Measurements from ENCODE around the gene TNFRSF8. TPM values are rescaled to one million over a fixed set of nuclear protein-coding genes. Genes with fewer than 3 reads are reported as not detected.
A peak's percentile ranks its signal among the peaks of the same experiment; 100 is the strongest.

Gene TNFRSF8
- total and polyA plus RNA-seq, 4 experiments from 2014 or later = not detected

- no peak for DNase-seq
- H3K4me3 ChIP-seq (ENCODE audit: low read length in 2 of 2) = no peak overlapping the region
- no peak overlapping the region for H3K27ac ChIP-seq (ENCODE audit: low read depth, low read length)
- H3K36me3 Mint-ChIP-seq = peaks cover 0 to 2% of the 10 kb centered on the region in 2 donors
- peak overlapping the region in 1 of 7 donors; percentile 9 for H3K27ac Mint-ChIP-seq
- H3K9me3 Mint-ChIP-seq = peaks cover 0 to 15% (median 3%) of the 10 kb centered on the region in 8 donors
- ChIA-PET CTCF (ENCODE audit: partially characterized antibody) (interaction anchor here (1.1 to 3.2 kb wide), 2 partner anchors 15 to 25 kb away, joined by 4 to 10 read pairs; no protein-coding TSS in a partner anchor), POLR2A (ENCODE audit: partially characterized antibody) (no interaction called here)
- H3K4me3 Mint-ChIP-seq = no peak overlapping the region
- H3K4me1 Mint-ChIP-seq = peaks cover 18 to 23% (median 20%) of the 10 kb centered on the region in 4 donors
- peaks cover 26% of the 10 kb centered on the region for H3K4me1 ChIP-seq (ENCODE audit: insufficient read depth, low read length)
- intact Hi-C loops (cut with micrococcal nuclease) = no loop called here
- no peaks in the 10 kb centered on the region for H3K9me3 ChIP-seq (ENCODE audit: control insufficient read depth in 1 of 2, low read length in 2 of 2)
- H3K27me3 Mint-ChIP-seq = no peaks in the 10 kb centered on the region
- no peaks in the 10 kb centered on the region for H3K36me3 ChIP-seq (ENCODE audit: insufficient read depth, low read length)
- no peaks in the 10 kb centered on the region for H3K27me3 ChIP-seq (ENCODE audit: insufficient read depth, low read length)
Observed at GRCh38 chr1:12094180-12094579, 31.1 kb downstream of the TNFRSF8 start.

GRCh38 chr1:12095452-12096263 lies 32.6 kb downstream of the TNFRSF8 start:
- Histone ChIP-seq H3K27ac (ENCODE audit: low read depth, low read length) (no peak overlapping the region), H3K4me3 (ENCODE audit: low read length in 2 of 2) (no peak overlapping the region), H3K9me3 (ENCODE audit: control insufficient read depth in 1 of 2, low read length in 2 of 2) (no peaks in the 10 kb centered on the region), H3K4me1 (ENCODE audit: insufficient read depth, low read length) (peaks cover 12% of the 10 kb centered on the region), H3K36me3 (ENCODE audit: insufficient read depth, low read length) (no peaks in the 10 kb centered on the region), H3K27me3 (ENCODE audit: insufficient read depth, low read length) (no peaks in the 10 kb centered on the region)
- ChIA-PET POLR2A (ENCODE audit: partially characterized antibody) (no interaction called here), CTCF (ENCODE audit: partially characterized antibody) (interaction anchor here (1.1 to 3.2 kb wide), 2 partner anchors 17 to 24 kb away, joined by 4 to 10 read pairs; no protein-coding TSS in a partner anchor)
- H3K27me3 Mint-ChIP-seq = no peaks in the 10 kb centered on the region
- intact Hi-C loops (cut with micrococcal nuclease) = no loop called here
- H3K4me1 Mint-ChIP-seq = peaks cover 9 to 11% (median 10%) of the 10 kb centered on the region in 4 donors
- no peak for DNase-seq
- no peak overlapping the region for H3K27ac Mint-ChIP-seq
- no peak overlapping the region for H3K4me3 Mint-ChIP-seq
- H3K9me3 Mint-ChIP-seq = peaks cover 0 to 15% (median 3%) of the 10 kb centered on the region in 8 donors
- H3K36me3 Mint-ChIP-seq = peaks cover 0 to 2% of the 10 kb centered on the region in 2 donors

DNA sequence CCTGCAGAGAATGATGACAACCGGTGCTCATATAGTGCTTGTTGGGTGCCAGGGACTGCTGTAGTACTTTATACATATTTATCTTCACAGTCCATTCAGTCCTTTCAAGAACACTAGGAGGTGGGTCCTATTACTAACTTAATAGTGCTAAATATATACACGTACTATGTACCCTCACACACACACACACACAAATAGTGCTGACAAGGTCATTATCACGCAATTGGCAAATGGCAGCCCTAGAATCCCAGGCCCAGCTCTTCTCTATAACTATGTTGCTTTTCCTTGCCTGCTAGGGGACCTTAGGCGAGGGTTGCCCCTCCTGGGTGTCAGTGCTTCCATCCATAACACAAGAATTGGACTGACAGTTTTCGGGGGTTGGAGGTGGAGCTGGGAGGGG lies 33.5 kb downstream of the TNFRSF8 start:
- Histone ChIP-seq H3K4me3 (ENCODE audit: low read length in 2 of 2) (no peak overlapping the region), H3K36me3 (ENCODE audit: insufficient read depth, low read length) (no peaks in the 10 kb centered on the region), H3K27ac (ENCODE audit: low read depth, low read length) (no peak overlapping the region), H3K9me3 (ENCODE audit: control insufficient read depth in 1 of 2, low read length in 2 of 2) (no peaks in the 10 kb centered on the region), H3K27me3 (ENCODE audit: insufficient read depth, low read length) (no peaks in the 10 kb centered on the region), H3K4me1 (ENCODE audit: insufficient read depth, low read length) (peaks cover 2% of the 10 kb centered on the region)
- Mint-ChIP-seq H3K9me3 (peaks cover 0 to 15% (median 3%) of the 10 kb centered on the region in 8 donors), H3K27me3 (no peaks in the 10 kb centered on the region), H3K36me3 (peaks cover 0 to 2% of the 10 kb centered on the region in 2 donors), H3K4me1 (peaks cover under 1 to 2% (median under 1%) of the 10 kb centered on the region in 4 donors), H3K4me3 (no peak overlapping the region), H3K27ac (no peak overlapping the region)
- POLR2A ChIA-PET (ENCODE audit: partially characterized antibody) = no interaction called here
- intact Hi-C loops (cut with micrococcal nuclease) = no loop called here
- CTCF ChIA-PET (ENCODE audit: partially characterized antibody) = no interaction called here
- no peak for DNase-seq

DNA sequence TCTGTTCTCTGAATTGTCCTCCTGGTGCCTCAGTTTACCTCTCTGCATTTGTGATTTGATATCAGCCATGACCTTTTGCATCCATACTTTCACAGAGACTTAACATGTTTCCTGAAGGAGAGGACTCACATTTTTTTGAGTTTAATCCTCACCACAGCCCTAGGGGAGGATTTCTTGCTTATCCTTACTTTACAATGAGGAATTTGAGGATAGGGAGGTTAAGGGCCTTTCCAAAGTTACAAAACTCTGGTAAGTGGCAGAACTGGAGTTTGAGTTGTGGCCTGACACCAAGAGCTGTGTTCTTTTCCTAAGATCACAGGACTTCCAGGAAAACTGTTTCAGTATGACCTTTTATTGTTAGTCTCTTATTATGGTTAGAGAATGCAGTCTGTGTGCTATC lies 34.2 kb downstream of the TNFRSF8 start:
- Mint-ChIP-seq H3K27ac (no peak overlapping the region), H3K9me3 (peaks cover 0 to 15% (median 3%) of the 10 kb centered on the region in 8 donors), H3K4me3 (no peak overlapping the region), H3K36me3 (peaks cover 0 to 2% of the 10 kb centered on the region in 2 donors), H3K27me3 (no peaks in the 10 kb centered on the region), H3K4me1 (peaks cover 0 to 5% (median 0%) of the 10 kb centered on the region in 4 donors)
- POLR2A ChIA-PET (ENCODE audit: partially characterized antibody) = no interaction called here
- no peak overlapping the region for H3K4me3 ChIP-seq (ENCODE audit: low read length in 2 of 2)
- H3K27ac ChIP-seq (ENCODE audit: low read depth, low read length) = no peak overlapping the region
- CTCF ChIA-PET (ENCODE audit: partially characterized antibody) = interaction anchor here (0.8 kb wide), 1 partner anchor 9 kb away, joined by 3 read pairs; no protein-coding TSS in a partner anchor
- H3K27me3 ChIP-seq (ENCODE audit: insufficient read depth, low read length) = no peaks in the 10 kb centered on the region
- no peak for DNase-seq
- no peaks in the 10 kb centered on the region for H3K36me3 ChIP-seq (ENCODE audit: insufficient read depth, low read length)
- intact Hi-C loops (cut with micrococcal nuclease) = no loop called here
- no peaks in the 10 kb centered on the region for H3K9me3 ChIP-seq (ENCODE audit: control insufficient read depth in 1 of 2, low read length in 2 of 2)
- no peaks in the 10 kb centered on the region for H3K4me1 ChIP-seq (ENCODE audit: insufficient read depth, low read length)

DNA sequence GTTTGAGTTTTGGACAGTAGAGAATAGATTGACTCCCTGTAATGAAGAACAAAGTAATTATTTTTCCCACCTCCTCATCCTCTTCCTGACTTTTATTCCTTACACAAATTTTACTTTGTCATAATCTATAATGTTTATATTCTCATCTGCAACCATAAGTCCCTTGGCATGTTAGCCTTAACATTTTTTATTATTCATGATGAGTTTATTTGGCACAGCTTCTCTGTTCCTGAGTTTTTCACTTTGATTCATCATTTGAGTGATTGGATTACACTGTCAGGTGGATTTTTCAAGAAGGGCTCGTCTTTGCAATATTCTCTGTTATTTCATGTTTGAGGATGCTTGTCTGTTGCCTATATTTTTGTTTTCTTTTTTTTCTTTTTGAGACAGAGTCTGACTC lies 35.7 kb downstream of the TNFRSF8 start:
- CTCF ChIA-PET (ENCODE audit: partially characterized antibody) = no interaction called here
- peaks cover 2 to 11% (median 4%) of the 10 kb centered on the region in 4 donors for H3K4me1 Mint-ChIP-seq

GRCh38 chr1:12099610-12100009 lies 36.5 kb downstream of the TNFRSF8 start:
- peaks cover 0 to 2% of the 10 kb centered on the region in 2 donors for H3K36me3 Mint-ChIP-seq
- H3K27me3 Mint-ChIP-seq = no peaks in the 10 kb centered on the region
- H3K4me1 Mint-ChIP-seq = peaks cover 2 to 11% (median 5%) of the 10 kb centered on the region in 4 donors
- H3K27ac ChIP-seq (ENCODE audit: low read depth, low read length) = no peak overlapping the region
- no peaks in the 10 kb centered on the region for H3K4me1 ChIP-seq (ENCODE audit: insufficient read depth, low read length)
- H3K36me3 ChIP-seq (ENCODE audit: insufficient read depth, low read length) = no peaks in the 10 kb centered on the region
- no peak overlapping the region for H3K4me3 ChIP-seq (ENCODE audit: low read length in 2 of 2)
- ChIA-PET CTCF (ENCODE audit: partially characterized antibody) (no interaction called here), POLR2A (ENCODE audit: partially characterized antibody) (interaction anchor here (0.7 kb wide), 1 partner anchor 119 kb away, joined by 3 read pairs; no protein-coding TSS in a partner anchor)
- no peak overlapping the region for H3K4me3 Mint-ChIP-seq
- no peak for DNase-seq
- H3K27ac Mint-ChIP-seq = no peak overlapping the region
- intact Hi-C loops (cut with micrococcal nuclease) = no loop called here
- peaks cover 0 to 15% (median 3%) of the 10 kb centered on the region in 8 donors for H3K9me3 Mint-ChIP-seq
- no peaks in the 10 kb centered on the region for H3K27me3 ChIP-seq (ENCODE audit: insufficient read depth, low read length)
- H3K9me3 ChIP-seq (ENCODE audit: control insufficient read depth in 1 of 2, low read length in 2 of 2) = no peaks in the 10 kb centered on the region

More for the DNA sequence above, 35.7 kb downstream of the TNFRSF8 start:
- H3K27ac ChIP-seq (ENCODE audit: low read depth, low read length) = no peak overlapping the region
- no peaks in the 10 kb centered on the region for H3K4me1 ChIP-seq (ENCODE audit: insufficient read depth, low read length)
- POLR2A ChIA-PET (ENCODE audit: partially characterized antibody) = no interaction called here
- Mint-ChIP-seq H3K4me3 (no peak overlapping the region), H3K27ac (no peak overlapping the region), H3K36me3 (peaks cover 0 to 2% of the 10 kb centered on the region in 2 donors), H3K9me3 (peaks cover 0 to 15% (median 3%) of the 10 kb centered on the region in 8 donors), H3K27me3 (no peaks in the 10 kb centered on the region)
- H3K9me3 ChIP-seq (ENCODE audit: control insufficient read depth in 1 of 2, low read length in 2 of 2) = no peaks in the 10 kb centered on the region
- H3K27me3 ChIP-seq (ENCODE audit: insufficient read depth, low read length) = no peaks in the 10 kb centered on the region
- H3K36me3 ChIP-seq (ENCODE audit: insufficient read depth, low read length) = no peaks in the 10 kb centered on the region
- H3K4me3 ChIP-seq (ENCODE audit: low read length in 2 of 2) = no peak overlapping the region
- intact Hi-C loops (cut with micrococcal nuclease) = no loop called here
- DNase-seq = no peak

- Histone ChIP-seq H3K27ac (ENCODE audit: low read depth, low read length) (no peak overlapping the region), H3K9me3 (ENCODE audit: control insufficient read depth in 1 of 2, low read length in 2 of 2) (no peaks in the 10 kb centered on the region), H3K27me3 (ENCODE audit: insufficient read depth, low read length) (no peaks in the 10 kb centered on the region), H3K4me3 (ENCODE audit: low read length in 2 of 2) (no peak overlapping the region), H3K36me3 (ENCODE audit: insufficient read depth, low read length) (no peaks in the 10 kb centered on the region), H3K4me1 (ENCODE audit: insufficient read depth, low read length) (no peaks in the 10 kb centered on the region)
- intact Hi-C loops (cut with micrococcal nuclease) = no loop called here
- no peak overlapping the region for H3K27ac Mint-ChIP-seq
- H3K36me3 Mint-ChIP-seq = peaks cover 0 to 2% of the 10 kb centered on the region in 2 donors
- no peak for DNase-seq
- ChIA-PET CTCF (ENCODE audit: partially characterized antibody) (interaction anchor here (0.5 kb wide), 1 partner anchor 856 kb away, joined by 3 read pairs; no protein-coding TSS in a partner anchor), POLR2A (ENCODE audit: partially characterized antibody) (interaction anchor here (0.7 kb wide), 1 partner anchor 119 kb away, joined by 3 read pairs; no protein-coding TSS in a partner anchor)
- H3K27me3 Mint-ChIP-seq = no peaks in the 10 kb centered on the region
- H3K4me3 Mint-ChIP-seq = no peak overlapping the region
- H3K4me1 Mint-ChIP-seq = peaks cover 2 to 11% (median 5%) of the 10 kb centered on the region in 4 donors
- peaks cover 0 to 15% (median 3%) of the 10 kb centered on the region in 8 donors for H3K9me3 Mint-ChIP-seq
Observed at GRCh38 chr1:12100071-12100470, 37.0 kb downstream of the TNFRSF8 start.

Measured in CD4-positive, alpha-beta memory T cell (primary cell).